ENCODE results near the gene CPNE2.
"Not testable (repeated sequence)": the region's sequence is repeated elsewhere in the genome, so short reads cannot be mapped to it uniquely, and the experiment has no call there.

The CPNE2 gene

GRCh38 chr16:57099965-57100364 lies 7.6 kb downstream of the CPNE2 start:
- not testable (repeated sequence) for H3K9ac ChIP-seq (ENCODE audit: low read depth, low read length)
- peaks cover 18% of the 10 kb centered on the region; the same call in 1 of the 2 replicates for H3K4me1 ChIP-seq (ENCODE audit: insufficient read depth, low read length)

GRCh38 chr16:57100445-57100844 lies 8.1 kb downstream of the CPNE2 start:
- no peaks in the 10 kb centered on the region for H3K9me3 ChIP-seq (ENCODE audit: control insufficient read depth, insufficient read depth, low read length)
- peaks cover 20% of the 10 kb centered on the region; the same call in 1 of the 2 replicates for H3K4me1 ChIP-seq (ENCODE audit: insufficient read depth, low read length)
- no peak overlapping the region for H3K9ac ChIP-seq (ENCODE audit: low read depth, low read length)
- no peaks in the 10 kb centered on the region for H3K36me3 ChIP-seq (ENCODE audit: insufficient read depth, low read length)

More at GRCh38 chr16:57099965-57100364, 7.6 kb downstream of the CPNE2 start:
- H3K9me3 ChIP-seq (ENCODE audit: control insufficient read depth, insufficient read depth, low read length); H3K36me3 ChIP-seq (ENCODE audit: insufficient read depth, low read length): not testable (repeated sequence)

GRCh38 chr16:57102888-57103851 lies 10.8 kb downstream of the CPNE2 start:
- Histone ChIP-seq H3K9ac (ENCODE audit: low read depth, low read length) (no peak overlapping the region), H3K36me3 (ENCODE audit: insufficient read depth, low read length) (no peaks in the 10 kb centered on the region), H3K4me1 (ENCODE audit: insufficient read depth, low read length) (peaks cover 20% of the 10 kb centered on the region; the same call in 1 of the 2 replicates), H3K9me3 (ENCODE audit: control insufficient read depth, insufficient read depth, low read length) (no peaks in the 10 kb centered on the region)

GRCh38 chr16:57104706-57105105 lies 12.3 kb downstream of the CPNE2 start:
- H3K4me1 ChIP-seq (ENCODE audit: insufficient read depth, low read length) = peaks cover 11% of the 10 kb centered on the region; the same call in 1 of the 2 replicates
- no peaks in the 10 kb centered on the region for H3K36me3 ChIP-seq (ENCODE audit: insufficient read depth, low read length)
- H3K9ac ChIP-seq (ENCODE audit: low read depth, low read length) = no peak overlapping the region
- H3K9me3 ChIP-seq (ENCODE audit: control insufficient read depth, insufficient read depth, low read length) = no peaks in the 10 kb centered on the region

- Histone ChIP-seq H3K9me3 (ENCODE audit: control insufficient read depth, insufficient read depth, low read length) (no peaks in the 10 kb centered on the region), H3K36me3 (ENCODE audit: insufficient read depth, low read length) (no peaks in the 10 kb centered on the region), H3K9ac (ENCODE audit: low read depth, low read length) (no peak overlapping the region), H3K4me1 (ENCODE audit: insufficient read depth, low read length) (peaks cover 9% of the 10 kb centered on the region; the same call in 1 of the 2 replicates)
Observed at GRCh38 chr16:57105184-57105583, 12.8 kb downstream of the CPNE2 start.

GRCh38 chr16:57106767-57107166 lies 14.4 kb downstream of the CPNE2 start:
- H3K9ac ChIP-seq (ENCODE audit: low read depth, low read length) = no peak overlapping the region
- no peaks in the 10 kb centered on the region for H3K36me3 ChIP-seq (ENCODE audit: insufficient read depth, low read length)
- H3K9me3 ChIP-seq (ENCODE audit: control insufficient read depth, insufficient read depth, low read length) = no peaks in the 10 kb centered on the region
- peaks cover 5% of the 10 kb centered on the region; the same call in 1 of the 2 replicates for H3K4me1 ChIP-seq (ENCODE audit: insufficient read depth, low read length)

GRCh38 chr16:57107321-57107922 lies 15.0 kb downstream of the CPNE2 start:
- no peak overlapping the region for H3K9ac ChIP-seq (ENCODE audit: low read depth, low read length)
- no peaks in the 10 kb centered on the region for H3K36me3 ChIP-seq (ENCODE audit: insufficient read depth, low read length)
- peaks cover 10% of the 10 kb centered on the region; the same call in 1 of the 2 replicates for H3K4me1 ChIP-seq (ENCODE audit: insufficient read depth, low read length)
- no peaks in the 10 kb centered on the region for H3K9me3 ChIP-seq (ENCODE audit: control insufficient read depth, insufficient read depth, low read length)

GRCh38 chr16:57108432-57108831 lies 16.0 kb downstream of the CPNE2 start:
- peaks cover 10% of the 10 kb centered on the region; the same call in 1 of the 2 replicates for H3K4me1 ChIP-seq (ENCODE audit: insufficient read depth, low read length)
- H3K9ac ChIP-seq (ENCODE audit: low read depth, low read length) = no peak overlapping the region
- no peaks in the 10 kb centered on the region for H3K36me3 ChIP-seq (ENCODE audit: insufficient read depth, low read length)
- no peaks in the 10 kb centered on the region for H3K9me3 ChIP-seq (ENCODE audit: control insufficient read depth, insufficient read depth, low read length)

- not testable (repeated sequence) for H3K9ac ChIP-seq (ENCODE audit: low read depth, low read length); H3K4me1 ChIP-seq (ENCODE audit: insufficient read depth, low read length); H3K9me3 ChIP-seq (ENCODE audit: control insufficient read depth, insufficient read depth, low read length); H3K36me3 ChIP-seq (ENCODE audit: insufficient read depth, low read length)
Observed at GRCh38 chr16:57109259-57110105, 17.1 kb downstream of the CPNE2 start.

- H3K9ac ChIP-seq (ENCODE audit: low read depth, low read length) = no peak overlapping the region
- H3K4me1 ChIP-seq (ENCODE audit: insufficient read depth, low read length) = peaks cover 4% of the 10 kb centered on the region; the same call in 1 of the 2 replicates
- no peaks in the 10 kb centered on the region for H3K9me3 ChIP-seq (ENCODE audit: control insufficient read depth, insufficient read depth, low read length)
- no peaks in the 10 kb centered on the region for H3K36me3 ChIP-seq (ENCODE audit: insufficient read depth, low read length)
Observed at GRCh38 chr16:57110937-57111336, 18.6 kb downstream of the CPNE2 start.

- H3K9me3 ChIP-seq (ENCODE audit: control insufficient read depth, insufficient read depth, low read length) = no peaks in the 10 kb centered on the region
- H3K36me3 ChIP-seq (ENCODE audit: insufficient read depth, low read length) = no peaks in the 10 kb centered on the region
- H3K9ac ChIP-seq (ENCODE audit: low read depth, low read length) = no peak overlapping the region
- H3K4me1 ChIP-seq (ENCODE audit: insufficient read depth, low read length) = peaks cover 4% of the 10 kb centered on the region; the same call in 1 of the 2 replicates
Observed at GRCh38 chr16:57111420-57111819, 19.0 kb downstream of the CPNE2 start.

GRCh38 chr16:57112403-57113041 lies 20.1 kb downstream of the CPNE2 start:
- H3K9ac ChIP-seq (ENCODE audit: low read depth, low read length) = no peak overlapping the region
- H3K4me1 ChIP-seq (ENCODE audit: insufficient read depth, low read length) = peaks cover 4% of the 10 kb centered on the region; the same call in 1 of the 2 replicates
- no peaks in the 10 kb centered on the region for H3K36me3 ChIP-seq (ENCODE audit: insufficient read depth, low read length)
- no peaks in the 10 kb centered on the region for H3K9me3 ChIP-seq (ENCODE audit: control insufficient read depth, insufficient read depth, low read length)

GRCh38 chr16:57113042-57113453 lies 20.7 kb downstream of the CPNE2 start:
- peaks cover 4% of the 10 kb centered on the region; the same call in 1 of the 2 replicates for H3K4me1 ChIP-seq (ENCODE audit: insufficient read depth, low read length)
- no peaks in the 10 kb centered on the region for H3K36me3 ChIP-seq (ENCODE audit: insufficient read depth, low read length)
- no peak overlapping the region for H3K9ac ChIP-seq (ENCODE audit: low read depth, low read length)
- H3K9me3 ChIP-seq (ENCODE audit: control insufficient read depth, insufficient read depth, low read length) = no peaks in the 10 kb centered on the region

Measured in ES-I3 (cell line).